Activated T-helper 2 cell treated with anti-CD3 and anti-CD28 coated beads, Interferon-gamma antibody, Interleukin-2, Interleukin-4, amounts not matched to agents 10 μg/mL and 5 μg/mL and 100 μg/mL, durations not matched to agents 14 hours and 24 hours and 36 hours (primary cell): Measurements from ENCODE around the gene FANCC. TPM values are rescaled to one million over a fixed set of nuclear protein-coding genes. Genes with fewer than 3 reads are reported as not detected.

Experiments used
- DNase-seq: peaks from one replicate; pipeline ENCODE4 v3.0.0; 2021; ENCODE audit warnings: low spot score
- H3K27ac Mint-ChIP-seq: one replicate; pipeline ENCODE4 v1.8.0; 2021; ENCODE audit warnings: mixed read lengths
- H3K27me3 Mint-ChIP-seq: one replicate; pipeline ENCODE4 v1.8.0; 2021; ENCODE audit warnings: low read depth, mixed read lengths
- H3K36me3 Mint-ChIP-seq: one replicate; pipeline ENCODE4 v1.8.0; 2021; ENCODE audit warnings: low read depth, mixed read lengths
- H3K4me1 Mint-ChIP-seq: one replicate; pipeline ENCODE4 v1.8.0; 2021; ENCODE audit warnings: low read depth, mixed read lengths
- H3K4me3 Mint-ChIP-seq: one replicate; pipeline ENCODE4 v1.8.0; 2021; ENCODE audit warnings: low read depth, mild to moderate bottlenecking, moderate library complexity, mixed read lengths
- H3K9me3 Mint-ChIP-seq: one replicate; pipeline ENCODE4 v1.8.0; 2021; ENCODE audit warnings: mixed read lengths
- intact Hi-C: fragments of 100-400 bp; cut with micrococcal nuclease; formaldehyde crosslinking; loops from one replicate; pipeline ENCODE4 v1.15.1; 2023
- total RNA-seq: library from RNA; stranded (reverse); gene quantifications from 2 replicates; pipeline ENCODE4 v1.2.3, GENCODE V29; 2022

The FANCC gene
- total RNA-seq, 1 donor from 2014 or later, result 16.8 TPM

DNA sequence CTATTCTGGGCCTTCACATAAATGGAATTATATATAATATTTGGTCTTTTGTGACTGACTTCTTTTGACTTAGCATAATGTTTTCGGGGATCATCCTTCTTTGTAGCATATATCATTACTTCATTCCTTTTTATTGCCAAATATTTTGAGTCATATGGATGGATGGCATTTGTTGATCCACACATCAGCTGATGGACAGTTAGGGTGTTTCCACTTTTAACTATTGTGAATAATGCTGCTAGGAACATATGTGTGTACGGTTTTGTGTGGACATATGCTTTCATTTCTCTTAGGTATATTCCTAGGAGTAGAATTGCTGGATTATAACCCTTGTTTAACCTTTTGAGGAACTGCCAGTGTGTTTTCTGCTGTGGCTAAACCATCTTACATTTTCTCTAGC lies 249.6 kb downstream of the FANCC start:
- Mint-ChIP-seq H3K36me3 (peaks cover 5% of the 10 kb centered on the region), H3K9me3 (no peaks in the 10 kb centered on the region), H3K27me3 (no peaks in the 10 kb centered on the region), H3K4me3 (no peak overlapping the region), H3K27ac (no peak overlapping the region), H3K4me1 (no peaks in the 10 kb centered on the region)
- no peak for DNase-seq
- intact Hi-C loops, result no loop called here

GRCh38 chr9:95067057-95067456 lies 250.5 kb downstream of the FANCC start:
- Mint-ChIP-seq H3K27ac (no peak overlapping the region), H3K27me3 (no peaks in the 10 kb centered on the region), H3K9me3 (no peaks in the 10 kb centered on the region), H3K4me1 (no peaks in the 10 kb centered on the region), H3K4me3 (no peak overlapping the region), H3K36me3 (peaks cover 9% of the 10 kb centered on the region)
- intact Hi-C loops, result no loop called here
- no peak for DNase-seq

DNA sequence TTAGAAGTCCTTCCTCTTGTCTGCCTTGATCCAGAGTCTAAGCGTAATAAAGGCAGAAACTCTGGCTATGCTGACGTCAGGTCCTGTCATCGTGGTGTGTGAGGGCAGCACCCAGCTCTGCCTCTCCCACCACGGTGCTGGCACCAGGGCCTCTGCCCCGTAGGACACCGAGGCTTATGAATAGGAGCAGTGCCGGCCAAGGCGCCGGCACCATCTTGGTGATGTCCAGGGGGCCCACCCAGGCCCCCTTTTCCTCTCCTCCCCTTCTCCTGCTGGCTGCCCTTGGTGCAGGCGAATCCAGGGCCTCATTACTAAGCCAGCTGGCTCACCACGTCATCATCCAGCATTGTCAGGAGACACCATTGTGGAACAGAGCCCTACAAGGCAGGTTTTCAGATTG lies 252.3 kb downstream of the FANCC start:
- no peaks in the 10 kb centered on the region for H3K4me1 Mint-ChIP-seq

DNA sequence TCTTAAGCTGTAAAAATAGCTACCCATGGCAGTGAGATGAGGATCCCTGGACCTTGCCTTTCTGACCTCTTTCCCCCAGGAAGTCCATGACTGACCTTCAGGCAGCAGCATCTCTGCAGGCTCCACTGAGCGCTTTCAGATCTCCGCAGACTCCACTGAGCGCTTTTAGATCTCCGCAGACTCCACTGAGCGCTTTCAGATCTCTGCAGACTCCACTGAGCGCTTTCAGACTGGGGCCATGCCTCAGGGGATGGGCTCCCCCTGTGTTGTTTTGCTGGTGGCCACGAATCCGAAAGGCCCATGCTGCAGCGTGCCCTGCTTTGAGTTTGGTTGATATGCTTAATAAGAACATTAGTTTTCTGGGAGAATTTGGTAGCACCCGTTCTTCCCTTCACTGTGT lies 254.2 kb downstream of the FANCC start:
- DNase-seq, result no peak
- Mint-ChIP-seq H3K27me3 (no peaks in the 10 kb centered on the region), H3K4me1 (no peaks in the 10 kb centered on the region), H3K27ac (no peak overlapping the region), H3K9me3 (no peaks in the 10 kb centered on the region), H3K36me3 (peaks cover 17% of the 10 kb centered on the region), H3K4me3 (no peak overlapping the region)
- intact Hi-C loops, result no loop called here

More for the DNA sequence above, 252.3 kb downstream of the FANCC start:
- no peak overlapping the region for H3K27ac Mint-ChIP-seq
- DNase-seq, result no peak
- H3K36me3 Mint-ChIP-seq, result peaks cover 14% of the 10 kb centered on the region
- no peaks in the 10 kb centered on the region for H3K27me3 Mint-ChIP-seq
- intact Hi-C loops, result no loop called here
- H3K9me3 Mint-ChIP-seq, result no peaks in the 10 kb centered on the region
- no peak overlapping the region for H3K4me3 Mint-ChIP-seq

DNA sequence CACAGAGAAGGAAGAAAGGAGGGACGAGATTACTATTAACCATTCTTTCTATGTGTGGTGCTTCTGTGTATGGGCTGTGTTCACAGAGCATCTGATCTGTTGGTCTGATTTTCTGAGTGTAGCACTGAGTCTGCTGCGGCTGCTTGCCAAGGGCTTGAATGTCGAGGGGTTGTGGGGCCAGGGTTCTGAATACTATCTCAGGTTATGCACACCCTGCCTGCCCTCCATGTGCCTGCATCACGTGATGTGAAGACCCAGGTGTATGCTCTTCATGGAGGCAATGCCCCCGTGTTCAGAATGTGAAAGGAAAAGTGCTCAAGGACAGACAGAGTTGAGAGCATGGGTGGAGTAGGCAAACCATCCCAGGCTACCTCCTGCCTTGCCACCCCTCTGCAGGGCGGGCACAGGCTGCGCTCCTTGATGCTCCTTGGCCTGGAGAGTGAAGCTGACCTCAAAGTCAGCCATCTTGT lies 254.9 kb downstream of the FANCC start:
- Mint-ChIP-seq H3K36me3 (peaks cover 17% of the 10 kb centered on the region), H3K4me1 (no peaks in the 10 kb centered on the region)

DNA sequence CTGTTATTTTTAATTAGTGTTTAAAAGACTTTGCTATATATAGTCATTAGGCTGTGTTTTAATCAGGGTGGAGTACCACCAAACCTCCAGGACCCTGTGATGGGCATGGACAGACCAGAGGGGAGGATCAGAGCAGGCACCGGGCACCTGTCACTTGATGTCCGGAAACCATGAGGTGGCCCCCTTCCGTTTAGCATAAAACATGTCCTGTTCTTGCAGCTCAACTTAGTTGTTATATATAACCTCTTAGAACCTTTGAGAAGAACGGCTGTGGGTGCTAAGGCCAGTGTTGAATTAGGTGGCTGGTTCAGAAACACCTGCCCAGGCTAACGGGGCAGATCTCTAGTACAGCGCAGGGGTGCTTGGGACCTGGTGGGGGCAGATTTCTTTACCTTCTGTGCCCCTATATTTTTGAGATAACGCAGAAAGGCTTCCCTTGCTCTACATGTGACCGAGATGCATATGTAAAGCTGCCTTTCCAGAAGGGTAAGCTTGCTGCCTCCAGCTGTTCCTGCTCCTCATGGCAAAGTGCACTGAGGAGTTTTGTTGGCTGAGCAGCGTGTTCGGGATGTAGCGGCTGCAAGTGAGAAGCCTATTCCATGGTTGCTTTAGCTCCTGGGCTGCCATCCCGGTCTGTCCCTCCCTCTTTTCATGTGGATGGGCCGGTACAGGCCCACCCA lies 255.5 kb downstream of the FANCC start:
- Mint-ChIP-seq H3K4me1 (no peaks in the 10 kb centered on the region), H3K27me3 (no peaks in the 10 kb centered on the region), H3K27ac (no peak overlapping the region), H3K4me3 (no peak overlapping the region), H3K36me3 (peaks cover 17% of the 10 kb centered on the region), H3K9me3 (no peaks in the 10 kb centered on the region)
- DNase-seq, result no peak
- intact Hi-C loops, result no loop called here

More for the DNA sequence above, 254.9 kb downstream of the FANCC start:
- intact Hi-C loops, result no loop called here
- Mint-ChIP-seq H3K9me3 (no peaks in the 10 kb centered on the region), H3K27ac (no peak overlapping the region), H3K4me3 (no peak overlapping the region), H3K27me3 (no peaks in the 10 kb centered on the region)
- DNase-seq, result no peak

DNA sequence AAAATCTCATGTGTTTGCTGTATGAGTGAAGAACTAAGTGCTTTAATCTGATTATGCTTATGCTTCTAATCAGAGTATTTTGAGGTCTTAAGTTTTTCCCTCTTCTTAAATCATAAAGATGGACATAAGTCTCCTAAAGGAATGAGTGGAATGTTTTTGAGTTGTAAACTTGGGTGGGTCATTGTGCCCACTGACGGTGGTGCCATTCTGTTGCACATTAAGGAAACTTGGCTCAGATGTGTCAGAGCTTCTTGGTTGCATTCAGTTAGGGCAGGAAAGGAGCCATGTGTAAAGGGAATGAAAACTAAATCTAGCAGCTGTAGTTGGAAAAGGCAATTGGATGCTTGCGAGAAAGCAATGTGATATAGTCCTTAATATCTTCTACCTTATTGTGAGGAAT lies 256.6 kb downstream of the FANCC start:
- Mint-ChIP-seq H3K9me3 (no peaks in the 10 kb centered on the region), H3K36me3 (peaks cover 17% of the 10 kb centered on the region), H3K27ac (no peak overlapping the region), H3K4me3 (no peak overlapping the region), H3K4me1 (peaks cover 2% of the 10 kb centered on the region), H3K27me3 (no peaks in the 10 kb centered on the region)
- intact Hi-C loops, result no loop called here
- no peak for DNase-seq

- Mint-ChIP-seq H3K4me1 (peaks cover 2% of the 10 kb centered on the region), H3K9me3 (no peaks in the 10 kb centered on the region), H3K4me3 (no peak overlapping the region), H3K36me3 (peaks cover 17% of the 10 kb centered on the region), H3K27me3 (no peaks in the 10 kb centered on the region), H3K27ac (no peak overlapping the region)
- intact Hi-C loops, result no loop called here
- DNase-seq, result no peak
Measured at GRCh38 chr9:95060234-95060633, 257.3 kb downstream of the FANCC start.

GRCh38 chr9:95058795-95059386 lies 258.6 kb downstream of the FANCC start:
- Mint-ChIP-seq H3K4me1 (peaks cover 4% of the 10 kb centered on the region), H3K36me3 (peaks cover 17% of the 10 kb centered on the region), H3K27ac (no peak overlapping the region), H3K27me3 (no peaks in the 10 kb centered on the region), H3K4me3 (no peak overlapping the region), H3K9me3 (no peaks in the 10 kb centered on the region)
- no peak for DNase-seq
- intact Hi-C loops, result no loop called here

- H3K27me3 Mint-ChIP-seq, result no peaks in the 10 kb centered on the region
- H3K9me3 Mint-ChIP-seq, result no peaks in the 10 kb centered on the region
- peaks cover 4% of the 10 kb centered on the region for H3K4me1 Mint-ChIP-seq
- DNase-seq, result no peak
- intact Hi-C loops, result no loop called here
- H3K36me3 Mint-ChIP-seq, result peaks cover 11% of the 10 kb centered on the region
- H3K4me3 Mint-ChIP-seq, result no peak overlapping the region
- no peak overlapping the region for H3K27ac Mint-ChIP-seq
Measured at GRCh38 chr9:95058121-95058785, 259.3 kb downstream of the FANCC start.

DNA sequence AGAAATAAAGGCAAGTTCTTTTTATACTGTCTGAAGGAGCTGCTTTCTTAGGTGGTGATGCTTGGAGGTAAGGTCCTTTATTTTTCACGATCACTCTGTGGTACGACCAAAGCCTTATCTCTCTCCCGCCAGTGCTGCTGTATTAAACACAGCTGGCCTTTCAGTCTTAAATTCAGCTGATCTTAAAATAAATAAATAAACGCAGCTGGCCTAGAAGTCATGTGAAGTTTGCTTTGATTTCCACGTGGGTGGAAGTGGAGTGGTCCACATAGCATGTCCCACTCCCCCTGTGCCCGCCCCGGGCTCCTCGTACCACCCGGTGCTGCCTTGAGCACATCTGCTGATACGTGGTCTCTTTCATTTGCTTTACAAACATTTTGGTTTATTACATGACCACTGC lies 260.4 kb downstream of the FANCC start:
- Mint-ChIP-seq H3K4me3 (no peak overlapping the region), H3K9me3 (no peaks in the 10 kb centered on the region), H3K27ac (no peak overlapping the region), H3K4me1 (peaks cover 4% of the 10 kb centered on the region), H3K36me3 (peaks cover 10% of the 10 kb centered on the region), H3K27me3 (no peaks in the 10 kb centered on the region)
- no peak for DNase-seq
- intact Hi-C loops, result no loop called here

DNA sequence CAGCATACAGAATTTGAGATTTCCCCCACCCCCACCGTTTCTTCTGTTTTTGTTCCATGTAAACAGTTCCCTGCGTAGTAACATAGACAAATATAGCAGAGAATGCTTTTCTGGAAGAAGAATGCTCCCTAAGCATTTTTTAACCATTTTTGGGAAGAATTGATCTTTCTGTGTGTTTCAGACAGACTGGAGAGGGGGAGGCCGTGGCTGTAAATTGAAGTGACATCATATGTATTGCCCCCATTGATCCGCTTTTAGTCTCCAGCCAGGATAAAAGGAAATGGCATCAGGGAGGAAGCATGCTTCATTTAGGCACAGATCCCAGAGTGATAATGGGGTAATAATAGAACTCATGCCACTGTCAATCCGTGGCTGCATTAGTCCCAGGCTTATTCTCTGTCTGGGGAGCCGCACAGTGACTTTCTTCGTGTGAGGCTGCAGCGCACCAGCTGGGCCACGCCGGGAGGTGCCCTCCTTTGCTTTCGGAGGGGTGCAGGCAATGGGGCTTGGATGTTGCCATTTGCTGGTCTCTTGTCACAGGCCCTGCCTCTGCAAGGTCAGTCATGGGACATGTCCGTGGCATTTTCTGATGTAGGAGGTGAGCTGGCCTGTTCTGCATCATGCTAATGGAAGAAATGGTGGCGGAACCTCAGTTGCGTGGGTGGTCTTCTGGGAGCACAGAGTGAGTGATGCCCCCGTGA lies 261.5 kb downstream of the FANCC start:
- no peak overlapping the region for H3K27ac Mint-ChIP-seq
- H3K36me3 Mint-ChIP-seq, result peaks cover 10% of the 10 kb centered on the region
- intact Hi-C loops, result no loop called here
- H3K27me3 Mint-ChIP-seq, result no peaks in the 10 kb centered on the region
- peaks cover 4% of the 10 kb centered on the region for H3K4me1 Mint-ChIP-seq
- no peak for DNase-seq
- H3K4me3 Mint-ChIP-seq, result no peak overlapping the region
- no peaks in the 10 kb centered on the region for H3K9me3 Mint-ChIP-seq
